IMR-90 (cell line): ENCODE results near the gene ADCY5. TPM values are rescaled to one million over a fixed set of nuclear protein-coding genes. Genes with fewer than 3 reads are reported as not detected.

Source experiments
- ATAC-seq: fragments of 200-7000 bp; cut with Tn5 transposase; 2 replicates; pipeline ENCODE4 v1.9.1; 2020; ENCODE audit warnings: low read depth, mild to moderate bottlenecking, moderate library complexity
- BruUV-seq: library from RNA; stranded (reverse); fragments of 400-500 nt; replicated peaks from 2 replicates; lab custom pipeline; 2021; lab: Mats Ljungman, UMichigan
- CTCF ChIA-PET: fragments of 300-600 bp; formaldehyde crosslinking; extraction: SDS; loops from one replicate; lab custom pipeline; 2021; ENCODE audit warnings: antibody characterized with exemption; lab: Yijun Ruan, JAX
- POLR2A ChIA-PET: fragments of 300-600 bp; sonication (Branson Sonifier 250); formaldehyde crosslinking; loops from one replicate; lab custom pipeline; 2022; ENCODE audit warnings: antibody characterized with exemption; ENCODE audit not compliant: unreplicated experiment; lab: Charles Lee
- DNase-seq: peaks from one replicate; pipeline ENCODE4 v3.0.0; 2013
- H2AFZ ChIP-seq: replicated peaks from 2 replicates; pipeline ENCODE3; 2013; ENCODE audit warnings: low read length, mild to moderate bottlenecking; ENCODE audit not compliant: poor library complexity
- H2AK5ac ChIP-seq: 2 replicates; pipeline ENCODE4 v1.6.1; 2013; ENCODE audit warnings: low read depth, low read length, inconsistent platforms
- H2AK9ac ChIP-seq: replicated peaks from 2 replicates; pipeline ENCODE3; 2013; ENCODE audit warnings: mild to moderate bottlenecking, low read depth, low read length, moderate library complexity; ENCODE audit not compliant: poor library complexity
- H2BK120ac ChIP-seq: 2 replicates; pipeline ENCODE4 v1.6.1; 2013; ENCODE audit warnings: low read depth, low read length, inconsistent platforms
- H2BK15ac ChIP-seq: 3 replicates; pipeline ENCODE4 v1.6.1; 2013; ENCODE audit warnings: low read depth, low read length, inconsistent platforms
- H2BK20ac ChIP-seq: 2 replicates; pipeline ENCODE4 v1.6.1; 2013; ENCODE audit warnings: low read depth, mild to moderate bottlenecking, inconsistent platforms, low read length, moderate library complexity
- H2BK5ac ChIP-seq: 2 replicates; pipeline ENCODE4 v1.6.1; 2013; ENCODE audit warnings: mild to moderate bottlenecking, low read depth, low read length, inconsistent platforms; ENCODE audit not compliant: poor library complexity, severe bottlenecking
- H3K14ac ChIP-seq: replicated peaks from 2 replicates; pipeline ENCODE4 v1.6.1; 2013; ENCODE audit warnings: low read depth, low read length, inconsistent platforms
- H3K18ac ChIP-seq: 2 replicates; pipeline ENCODE4 v1.6.1; 2013; ENCODE audit warnings: low read depth, low read length, control low read depth
- H3K23ac ChIP-seq: 2 replicates; pipeline ENCODE4 v1.6.1; 2013; ENCODE audit warnings: low read depth, low read length, inconsistent platforms
- H3K27ac ChIP-seq: 2 replicates; pipeline ENCODE4 v1.5.1; 2013; ENCODE audit warnings: mild to moderate bottlenecking, control low read depth, low read length; ENCODE audit not compliant: insufficient read depth
- H3K27me3 ChIP-seq: 2 replicates; pipeline ENCODE4 v1.6.1; 2013; ENCODE audit warnings: low read length; ENCODE audit not compliant: control insufficient read depth, insufficient read depth
- H3K36me3 ChIP-seq: 2 replicates; pipeline ENCODE4 v1.6.1; 2013; ENCODE audit warnings: low read length, mixed read lengths; ENCODE audit not compliant: control insufficient read depth, insufficient read depth
- H3K4ac ChIP-seq: 2 replicates; pipeline ENCODE4 v1.6.1; 2013; ENCODE audit warnings: low read depth, low read length, inconsistent platforms
- H3K4me1 ChIP-seq: 2 replicates; pipeline ENCODE4 v1.6.1; 2013; ENCODE audit warnings: low read length, mixed read lengths; ENCODE audit not compliant: control insufficient read depth, insufficient read depth
- H3K4me2 ChIP-seq: 2 replicates; pipeline ENCODE4 v1.6.1; 2013; ENCODE audit warnings: low read depth, mild to moderate bottlenecking, control low read depth, low read length, moderate library complexity
- H3K4me3 ChIP-seq: 2 replicates; pipeline ENCODE4 v1.5.1; 2013; ENCODE audit warnings: low read depth, mild to moderate bottlenecking, control low read depth, low read length, moderate library complexity; ENCODE audit not compliant: insufficient read depth
- H3K56ac ChIP-seq: 2 replicates; pipeline ENCODE4 v1.6.1; 2013; ENCODE audit warnings: low read length, inconsistent platforms; ENCODE audit not compliant: insufficient read depth; ENCODE audit errors: extremely low read depth
- H3K79me1 ChIP-seq, 2 experiments: 2 replicates each; pipeline ENCODE4 v1.6.1; 2013; ENCODE audit warnings: low read length in 2 of 2, inconsistent platforms in 1 of 2, low read depth in 1 of 2
- H3K9ac ChIP-seq: 2 replicates; pipeline ENCODE4 v1.6.1; 2013; ENCODE audit warnings: low read depth, low read length, control low read depth
- H3K9me1 ChIP-seq: 2 replicates; pipeline ENCODE4 v1.6.1; 2013; ENCODE audit warnings: low read length, inconsistent platforms; ENCODE audit not compliant: insufficient read depth
- H3K9me3 ChIP-seq: 2 replicates; pipeline ENCODE4 v1.6.1; 2013; ENCODE audit warnings: low read length; ENCODE audit not compliant: control insufficient read depth, insufficient read depth
- H4K20me1 ChIP-seq: 2 replicates; pipeline ENCODE4 v1.6.1; 2013; ENCODE audit warnings: low read length, inconsistent platforms; ENCODE audit not compliant: insufficient read depth
- H4K5ac ChIP-seq: 2 replicates; pipeline ENCODE4 v1.6.1; 2013; ENCODE audit warnings: mild to moderate bottlenecking, low read depth, low read length, control low read depth
- H4K8ac ChIP-seq, 2 experiments: 2 replicates each; pipeline ENCODE4 v1.6.1; 2013; ENCODE audit warnings: low read depth in 2 of 2, low read length in 2 of 2, control low read depth in 1 of 2, inconsistent platforms in 1 of 2
- H4K91ac ChIP-seq: 2 replicates; pipeline ENCODE4 v1.6.1; 2013; ENCODE audit warnings: low read depth, low read length, inconsistent platforms; ENCODE audit not compliant: insufficient read depth
- BHLHE40 ChIP-seq: fragments of 150-350 bp; IDR thresholded peaks from 2 replicates; pipeline ENCODE4 v1.6.1; 2016; ENCODE audit warnings: mild to moderate bottlenecking, low read depth, low read length
- CEBPB ChIP-seq: IDR thresholded peaks from 2 replicates; pipeline ENCODE4 v1.6.1; 2012; ENCODE audit warnings: low read depth, low read length, improper control_type of control experiment
- MAFK ChIP-seq: IDR thresholded peaks from 2 replicates; pipeline ENCODE4 v1.6.1; 2012; ENCODE audit warnings: low read depth, low read length, improper control_type of control experiment
- MAZ ChIP-seq: IDR thresholded peaks from 2 replicates; pipeline ENCODE4 v1.6.1; 2012; ENCODE audit warnings: low read depth, mild to moderate bottlenecking, low read length, improper control_type of control experiment, moderate library complexity, borderline replicate concordance
- MXI1 ChIP-seq: IDR thresholded peaks from 2 replicates; pipeline ENCODE4 v1.6.1; 2012; ENCODE audit warnings: low read depth, mild to moderate bottlenecking, low read length, moderate library complexity, borderline replicate concordance
- POLR2A ChIP-seq: IDR thresholded peaks from 2 replicates; pipeline ENCODE4 v1.6.1; 2012; ENCODE audit warnings: mild to moderate bottlenecking, low read depth, low read length
- RAD21 ChIP-seq: IDR thresholded peaks from 2 replicates; pipeline ENCODE4 v1.6.1; 2012; ENCODE audit warnings: low read length, improper control_type of control experiment
- RCOR1 ChIP-seq: IDR thresholded peaks from 2 replicates; pipeline ENCODE4 v1.6.1; 2012; ENCODE audit warnings: mild to moderate bottlenecking, low read length, improper control_type of control experiment; ENCODE audit not compliant: insufficient replicate concordance
- RFX5 ChIP-seq: IDR thresholded peaks from 2 replicates; pipeline ENCODE4 v1.8.0; 2012; ENCODE audit warnings: low read depth, mild to moderate bottlenecking, low read length, moderate library complexity
- WGBS, 2 experiments: methylation state at CpG; one replicate each; pipeline versions ENCODE4 v1.1.5 to v1.1.7; 2013; ENCODE audit warnings: missing lambda C conversion rate in 2 of 2; ENCODE audit not compliant: insufficient read length in 1 of 2; ENCODE audit errors: extremely low coverage in 2 of 2; 5-methylcytosine and 5-hydroxymethylcytosine counted together
- dilution Hi-C: fragments of 300-500 bp; cut with HindIII; formaldehyde crosslinking; loops from one replicate; pipeline ENCODE4 v1.14.3; 2018; ENCODE audit warnings: low sequenced_read_pairs; ENCODE audit not compliant: unreplicated experiment
- in situ Hi-C: fragments of 300-500 bp; cut with MboI; formaldehyde crosslinking; loops from 3 replicates; pipeline ENCODE4 v1.14.3; 2019; ENCODE audit warnings: low sequenced_read_pairs, inconsistent platforms, mixed read lengths
- intact Hi-C: fragments of 100-400 bp; cut with micrococcal nuclease; formaldehyde crosslinking; loops from 2 replicates; pipeline ENCODE4 v1.10.0; 2022
- polyA plus RNA-seq, 3 experiments: library from polyadenylated mRNA; depleted of rRNA; stranded (reverse); fragments of >200 nt; gene quantifications; 2 replicates each; pipeline ENCODE4 v1.2.3, GENCODE V29; 2012; ENCODE audit warnings: low replicate concordance in 1 of 3
- total RNA-seq: library from RNA; depleted of rRNA; stranded (reverse); fragments of >200 nt; gene quantifications from 2 replicates; pipeline ENCODE4 v1.2.3, GENCODE V29; 2012

Gene ADCY5
- total and polyA plus RNA-seq, 2 of the 4 experiments (the other 2 are of a cell fraction) = 0.14 to 0.18 TPM

DNA sequence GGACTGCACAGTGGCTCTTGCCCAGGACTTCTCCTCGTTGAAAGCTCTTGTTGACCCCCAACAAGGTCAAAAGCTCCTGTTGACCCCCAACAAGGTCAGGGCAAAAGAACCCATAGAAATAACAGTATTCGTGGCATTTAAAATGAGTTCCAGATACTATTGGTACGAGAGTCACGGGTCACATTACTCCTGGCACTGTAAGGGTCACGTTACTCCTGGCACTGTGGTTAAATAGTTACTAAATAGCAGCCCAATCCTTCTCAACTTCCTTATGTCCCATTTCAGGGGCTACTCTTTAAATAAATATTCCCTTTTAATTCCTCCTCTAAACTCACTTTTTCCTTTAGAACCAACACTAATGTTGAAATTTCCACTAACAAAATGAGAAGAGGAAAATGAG, 18.2 kb upstream of the ADCY5 start:
- Histone ChIP-seq H3K4me2 (no peak overlapping the region), H3K4me3 (no peak overlapping the region), H2BK120ac (no peak overlapping the region), H3K9me3 (no peaks in the 10 kb centered on the region), H2AFZ (no peak overlapping the region), H3K27ac (no peak overlapping the region), H2AK5ac (no peak overlapping the region), H4K5ac (no peak overlapping the region), H3K56ac (no peak overlapping the region), H3K23ac (no peak overlapping the region), H3K79me1 (no peaks in the 10 kb centered on the region), H3K4me1 (no peaks in the 10 kb centered on the region), H4K91ac (no peak overlapping the region), H2BK5ac (no peak overlapping the region), H3K18ac (no peak overlapping the region), H3K36me3 (no peaks in the 10 kb centered on the region), H3K4ac (no peak overlapping the region), H3K9me1 (no peaks in the 10 kb centered on the region), H3K9ac (no peak overlapping the region), H2BK20ac (no peak overlapping the region), H3K14ac (no peak overlapping the region), H2BK15ac (no peak overlapping the region), H2AK9ac (no peak overlapping the region), H4K8ac (no peak overlapping the region), H4K20me1 (no peaks in the 10 kb centered on the region), H3K27me3 (peaks cover 54% of the 10 kb centered on the region)
- BruUV-seq = no TSS peak
- in situ Hi-C loops (no loop called here), intact Hi-C loops (no loop called here), dilution Hi-C loops (no loop called here)
- CTCF ChIA-PET = interaction anchor here (0.6 kb wide), 1 partner anchor 47 kb away, joined by 4 read pairs; no protein-coding TSS in a partner anchor
- no peak for TF ChIP-seq RAD21
- no peak for TF ChIP-seq MXI1
- TF ChIP-seq RFX5 = no peak
- TF ChIP-seq CEBPB = no peak
- no peak for TF ChIP-seq BHLHE40
- no peak for TF ChIP-seq MAFK
- TF ChIP-seq RCOR1 = no peak
- TF ChIP-seq MAZ = no peak
- no peak for TF ChIP-seq POLR2A
- no peak for ATAC-seq
- WGBS, 2 experiments = no CpG with 5 or more reads among the region's 5 CpGs
- no peak for DNase-seq
- POLR2A ChIA-PET = no interaction called here
